Stomach (tissue), 4 donors: ENCODE results near the gene PRICKLE1.

Experiments
- CTCF ChIP-seq, 7 experiments: fragments of 450-650 bp in 4 of 7; fragments of 200-600 bp in 3 of 7; sonication (generic) in 3 of 7; IDR thresholded peaks; one replicate each; pipeline ENCODE4 v1.5.1; 2016 to 2019; ENCODE audit warnings: antibody characterized with exemption in 7 of 7, control low read depth in 2 of 7, mild to moderate bottlenecking in 1 of 7
- POLR2A ChIP-seq, 4 donors: fragments of 450-650 bp; IDR thresholded peaks; one replicate each; pipeline ENCODE4 v1.6.1; 2016; ENCODE audit warnings: antibody characterized with exemption in 4 of 4, control low read depth in 2 of 4, mild to moderate bottlenecking in 1 of 4, moderate library complexity in 1 of 4
- POLR2AphosphoS5 ChIP-seq, 3 donors: sonication (generic); formaldehyde crosslinking; IDR thresholded peaks; one replicate each; pipeline ENCODE4 v1.6.1; 2016; ENCODE audit warnings: antibody characterized with exemption in 3 of 3

- TF ChIP-seq POLR2A (IDR thresholded peaks at IDR 0.05) (no peak), CTCF (IDR thresholded peaks at IDR 0.05) (no peak), POLR2AphosphoS5 (IDR thresholded peaks at IDR 0.05) (no peak)
These were observed at the start of gene PRICKLE1 for GRCh38 chr12:42589465-42590329.
